SK-N-SH (cell line): ENCODE results near the gene SIRT1.
"Not testable (repeated sequence)": the region's sequence is repeated elsewhere in the genome, so short reads cannot be mapped to it uniquely, and the experiment has no call there.

ENCODE experiments used
- CTCF ChIP-seq: fragments of 200-600 bp; sonication (generic); IDR thresholded peaks from 2 replicates; pipeline ENCODE4 v1.6.1; 2017; ENCODE audit warnings: antibody characterized with exemption, mild to moderate bottlenecking, moderate library complexity
- EP300 ChIP-seq, 2 experiments: IDR thresholded peaks; 2 replicates each; pipeline versions ENCODE4 v1.4.0 to v1.6.1; 2012; ENCODE audit warnings: borderline replicate concordance in 1 of 2, low read depth in 1 of 2, low read length in 1 of 2
- EZH2phosphoT487 ChIP-seq: fragments of 200-600 bp; sonication (generic); IDR thresholded peaks from 2 replicates; pipeline ENCODE4 v1.6.1; 2017; ENCODE audit warnings: low read depth, mixed run types, mild to moderate bottlenecking, antibody characterized with exemption, moderate library complexity, borderline replicate concordance
- JUND ChIP-seq: IDR thresholded peaks from 2 replicates; pipeline ENCODE4 v1.4.0; 2012
- MAX ChIP-seq: IDR thresholded peaks from 2 replicates; pipeline ENCODE4 v1.4.0; 2012; ENCODE audit warnings: low read depth
- MEF2A ChIP-seq: IDR thresholded peaks from 2 replicates; pipeline ENCODE4 v1.4.0; 2012; ENCODE audit warnings: low read depth, borderline replicate concordance
- PBX3 ChIP-seq: IDR thresholded peaks from 2 replicates; pipeline ENCODE4; 2012
- POLR2AphosphoS5 ChIP-seq: IDR thresholded peaks from 2 replicates; pipeline ENCODE4 v1.6.1; 2012; ENCODE audit warnings: low read depth, low read length
- RAD21 ChIP-seq: IDR thresholded peaks from 2 replicates; pipeline ENCODE4 v1.6.1; 2012; ENCODE audit warnings: mild to moderate bottlenecking, low read length
- SMC3 ChIP-seq: IDR thresholded peaks from 2 replicates; pipeline ENCODE4 v1.6.1; 2012; ENCODE audit warnings: low read depth, low read length, improper control_type of control experiment
- TAF1 ChIP-seq: IDR thresholded peaks from 2 replicates; pipeline ENCODE4 v1.6.1; 2012; ENCODE audit warnings: low read depth, mild to moderate bottlenecking, low read length, moderate library complexity, borderline replicate concordance
- USF2 ChIP-seq: fragments of 150-350 bp; IDR thresholded peaks from 2 replicates; pipeline ENCODE4 v1.6.1; 2017; ENCODE audit warnings: antibody characterized with exemption, low read length, low read depth, borderline replicate concordance
- TF ChIP-seq, protein P1 (sequence below): IDR thresholded peaks from 2 replicates; pipeline ENCODE4 v1.6.1; 2012; ENCODE audit warnings: mild to moderate bottlenecking, low read depth, low read length, moderate library complexity

DNA sequence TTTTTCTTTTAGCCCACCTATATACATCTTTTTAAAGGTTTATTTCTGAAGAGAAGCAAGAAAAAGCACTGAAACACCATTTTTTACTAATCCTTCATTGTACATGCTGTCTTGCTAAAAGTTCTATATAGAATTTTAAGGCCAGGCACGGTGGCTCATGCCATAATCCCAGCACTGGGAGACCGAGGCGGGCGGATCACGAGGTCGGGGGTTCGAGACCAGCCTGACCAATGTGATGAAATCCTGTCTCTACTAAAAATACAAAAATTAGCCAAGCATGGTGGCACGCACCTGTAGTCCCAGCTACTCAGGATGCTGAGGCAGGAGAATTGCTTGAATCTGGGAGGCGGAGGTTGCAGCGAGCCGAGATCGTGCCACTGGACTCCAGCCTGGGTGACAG lies 44.9 kb upstream of the SIRT1 start:
- TF ChIP-seq EZH2phosphoT487; USF2; CTCF; EP300 (IDR thresholded peaks at IDR 0.05; ENCODE audit: borderline replicate concordance in 1 of 2, low read depth in 1 of 2, low read length in 1 of 2); POLR2AphosphoS5; TAF1; RAD21; PBX3; MEF2A; JUND; SMC3; MAX: not testable (repeated sequence)
- TF ChIP-seq, protein P1, sequence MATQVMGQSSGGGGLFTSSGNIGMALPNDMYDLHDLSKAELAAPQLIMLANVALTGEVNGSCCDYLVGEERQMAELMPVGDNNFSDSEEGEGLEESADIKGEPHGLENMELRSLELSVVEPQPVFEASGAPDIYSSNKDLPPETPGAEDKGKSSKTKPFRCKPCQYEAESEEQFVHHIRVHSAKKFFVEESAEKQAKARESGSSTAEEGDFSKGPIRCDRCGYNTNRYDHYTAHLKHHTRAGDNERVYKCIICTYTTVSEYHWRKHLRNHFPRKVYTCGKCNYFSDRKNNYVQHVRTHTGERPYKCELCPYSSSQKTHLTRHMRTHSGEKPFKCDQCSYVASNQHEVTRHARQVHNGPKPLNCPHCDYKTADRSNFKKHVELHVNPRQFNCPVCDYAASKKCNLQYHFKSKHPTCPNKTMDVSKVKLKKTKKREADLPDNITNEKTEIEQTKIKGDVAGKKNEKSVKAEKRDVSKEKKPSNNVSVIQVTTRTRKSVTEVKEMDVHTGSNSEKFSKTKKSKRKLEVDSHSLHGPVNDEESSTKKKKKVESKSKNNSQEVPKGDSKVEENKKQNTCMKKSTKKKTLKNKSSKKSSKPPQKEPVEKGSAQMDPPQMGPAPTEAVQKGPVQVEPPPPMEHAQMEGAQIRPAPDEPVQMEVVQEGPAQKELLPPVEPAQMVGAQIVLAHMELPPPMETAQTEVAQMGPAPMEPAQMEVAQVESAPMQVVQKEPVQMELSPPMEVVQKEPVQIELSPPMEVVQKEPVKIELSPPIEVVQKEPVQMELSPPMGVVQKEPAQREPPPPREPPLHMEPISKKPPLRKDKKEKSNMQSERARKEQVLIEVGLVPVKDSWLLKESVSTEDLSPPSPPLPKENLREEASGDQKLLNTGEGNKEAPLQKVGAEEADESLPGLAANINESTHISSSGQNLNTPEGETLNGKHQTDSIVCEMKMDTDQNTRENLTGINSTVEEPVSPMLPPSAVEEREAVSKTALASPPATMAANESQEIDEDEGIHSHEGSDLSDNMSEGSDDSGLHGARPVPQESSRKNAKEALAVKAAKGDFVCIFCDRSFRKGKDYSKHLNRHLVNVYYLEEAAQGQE = not testable (repeated sequence)
